NCI-H2171 treated with DMSO at 0.1 percent for 48 hours (cell line): Measurements from ENCODE around the gene ABCA8.
"Not testable (repeated sequence)": the region's sequence is repeated elsewhere in the genome, so short reads cannot be mapped to it uniquely, and the experiment has no call there.

ENCODE experiments used
- DNase-seq: peaks from one replicate; lab custom pipeline; 2025; lab: John Stamatoyannopoulos, UW

ABCA8 gene

GRCh38 chr17:68829211-68829610 is 126.0 kb downstream of the ABCA8 start:
- DNase-seq = no peak

- DNase-seq = no peak
Observed at GRCh38 chr17:68824707-68825106, 130.5 kb downstream of the ABCA8 start.

- DNase-seq = not testable (repeated sequence)
Observed at GRCh38 chr17:68824185-68824584, 131.0 kb downstream of the ABCA8 start.

GRCh38 chr17:68822719-68823289 is 132.4 kb downstream of the ABCA8 start:
- no peak for DNase-seq

- DNase-seq = no peak
Observed at GRCh38 chr17:68821860-68822696, 133.1 kb downstream of the ABCA8 start.

- DNase-seq = no peak
Observed at GRCh38 chr17:68820825-68821481, 134.2 kb downstream of the ABCA8 start.

GRCh38 chr17:68820476-68820824 is 134.7 kb downstream of the ABCA8 start:
- no peak for DNase-seq

- DNase-seq = no peak
Observed at GRCh38 chr17:68819465-68819864, 135.7 kb downstream of the ABCA8 start.
